CD4-positive, alpha-beta T cell (primary cell): ENCODE measurements around the gene SYCN. TPM values are rescaled to one million over a fixed set of nuclear protein-coding genes. Genes with fewer than 3 reads are reported as not detected.

ENCODE experiments used
- ATAC-seq: fragments of 200-7000 bp; cut with Tn5 transposase; one replicate; pipeline ENCODE4 v1.10.0; 2022; ENCODE audit warnings: mild to moderate bottlenecking; ENCODE audit not compliant: poor library complexity
- CTCF ChIA-PET: fragments of 350-600 bp; sonication (Branson Sonifier 250); formaldehyde crosslinking; loops from one replicate; lab custom pipeline; 2021; ENCODE audit warnings: antibody characterized with exemption, inconsistent platforms; lab: Charles Lee
- POLR2A ChIA-PET: fragments of 350-600 bp; sonication (Branson Sonifier 250); formaldehyde crosslinking; loops from one replicate; lab custom pipeline; 2021; ENCODE audit warnings: antibody characterized with exemption, inconsistent platforms; lab: Charles Lee
- DNase-seq, 14 experiments: peaks; one replicate each; pipeline ENCODE4 v3.0.0-alpha.2; 2013 to 2020; ENCODE audit warnings: mixed read lengths in 2 of 14
- H3K27ac ChIP-seq, 2 donors: one replicate each; pipeline versions ENCODE4 v1.5.1 to v1.7.0; 2013; ENCODE audit warnings: low read length in 2 of 2, low read depth in 1 of 2, mild to moderate bottlenecking in 1 of 2
- H3K27me3 ChIP-seq, 2 experiments: 1 replicate in 1 of 2; 2 replicates in 1 of 2; pipeline versions ENCODE4 v1.6.1 to v1.7.0; 2013; ENCODE audit warnings: low read length in 2 of 2, control low read depth in 1 of 2, mild to moderate bottlenecking in 1 of 2, moderate library complexity in 1 of 2; ENCODE audit not compliant: insufficient read depth in 2 of 2, control insufficient read depth in 1 of 2
- H3K36me3 ChIP-seq: one replicate; pipeline ENCODE4 v1.6.1; 2013; ENCODE audit warnings: low read length, control low read depth; ENCODE audit not compliant: insufficient read depth
- H3K4me1 ChIP-seq: one replicate; pipeline ENCODE4 v1.6.1; 2013; ENCODE audit warnings: low read length, control low read depth; ENCODE audit not compliant: insufficient read depth
- H3K4me3 ChIP-seq: one replicate; pipeline ENCODE4 v1.5.1; 2013; ENCODE audit warnings: mild to moderate bottlenecking, low read length, moderate library complexity
- H3K9me3 ChIP-seq, 2 experiments: 1 replicate in 1 of 2; 2 replicates in 1 of 2; pipeline versions ENCODE4 v1.6.1 to v1.7.0; 2013; ENCODE audit warnings: low read length in 2 of 2, mild to moderate bottlenecking in 2 of 2, control low read depth in 1 of 2, moderate library complexity in 1 of 2; ENCODE audit not compliant: control insufficient read depth in 1 of 2, insufficient read depth in 1 of 2
- H3K27ac Mint-ChIP-seq: one replicate; pipeline ENCODE4 v1.8.0; 2020; ENCODE audit warnings: mixed read lengths
- H3K27me3 Mint-ChIP-seq: one replicate; pipeline ENCODE4 v1.8.0; 2021; ENCODE audit warnings: mixed read lengths
- H3K36me3 Mint-ChIP-seq: one replicate; pipeline ENCODE4 v1.8.0; 2021; ENCODE audit warnings: low read depth, mixed read lengths
- H3K4me1 Mint-ChIP-seq: one replicate; pipeline ENCODE4 v1.8.0; 2021; ENCODE audit warnings: low read depth, mixed read lengths
- H3K4me3 Mint-ChIP-seq: one replicate; pipeline ENCODE4 v1.8.0; 2020; ENCODE audit warnings: mild to moderate bottlenecking, mixed read lengths
- H3K9me3 Mint-ChIP-seq: one replicate; pipeline ENCODE4 v1.8.0; 2020; ENCODE audit warnings: mixed read lengths
- intact Hi-C, 2 experiments: fragments of 100-400 bp; cut with DNase I in 1 of 2; cut with micrococcal nuclease in 1 of 2; formaldehyde crosslinking; loops; one replicate each; pipeline versions ENCODE4 v1.15.1 to v1.9.0; 2023 to 2025; cut with DNase I, micrococcal nuclease
- total RNA-seq, 174 experiments: library from RNA in 2 of 174; stranded (reverse) in 2 of 174; gene quantifications; one replicate each; pipeline ENCODE4 v1.2.3 and lab custom pipeline; 2021 to 2026
- TF ChIP-seq, protein P1 (sequence below): fragments of 200-600 bp; IDR thresholded peaks from one replicate; pipeline ENCODE4 v1.8.0; 2022; ENCODE audit warnings: antibody characterized with exemption, mild to moderate bottlenecking

The SYCN gene
- total RNA-seq, 2 experiments from 2014 or later = not detected

DNA sequence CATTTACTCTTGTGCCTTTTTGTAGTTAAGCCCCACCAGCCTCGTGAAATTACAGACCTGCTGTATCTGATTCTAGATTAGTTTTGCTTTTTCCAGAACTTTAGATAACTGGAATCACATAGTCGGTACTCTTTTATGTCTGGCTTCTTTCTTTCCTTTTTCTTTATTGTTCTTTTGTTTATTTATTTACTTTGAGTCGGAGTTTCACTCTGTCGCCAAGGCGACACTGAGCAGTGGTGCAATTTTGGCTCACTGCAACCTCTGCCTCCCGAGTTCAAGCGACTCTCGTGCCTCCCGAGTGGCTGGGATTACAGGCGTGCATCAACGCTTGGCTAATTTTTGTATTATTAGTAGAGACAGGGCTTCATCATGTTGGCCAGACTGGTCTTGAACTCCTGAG, 13.3 kb downstream of the SYCN start:
- Histone ChIP-seq H3K27ac (no peak overlapping the region), H3K4me1 (peaks cover 9% of the 10 kb centered on the region), H3K9me3 (peaks cover 0 to under 1% of the 10 kb centered on the region in 2 experiments), H3K27me3 (peaks cover 9 to 12% of the 10 kb centered on the region in 2 experiments), H3K36me3 (no peaks in the 10 kb centered on the region), H3K4me3 (no peak overlapping the region)
- Mint-ChIP-seq H3K9me3 (no peaks in the 10 kb centered on the region), H3K4me1 (peaks cover 9% of the 10 kb centered on the region), H3K27me3 (peaks cover 43% of the 10 kb centered on the region), H3K4me3 (no peak overlapping the region), H3K27ac (no peak overlapping the region), H3K36me3 (no peaks in the 10 kb centered on the region)
- TF ChIP-seq, protein P1, sequence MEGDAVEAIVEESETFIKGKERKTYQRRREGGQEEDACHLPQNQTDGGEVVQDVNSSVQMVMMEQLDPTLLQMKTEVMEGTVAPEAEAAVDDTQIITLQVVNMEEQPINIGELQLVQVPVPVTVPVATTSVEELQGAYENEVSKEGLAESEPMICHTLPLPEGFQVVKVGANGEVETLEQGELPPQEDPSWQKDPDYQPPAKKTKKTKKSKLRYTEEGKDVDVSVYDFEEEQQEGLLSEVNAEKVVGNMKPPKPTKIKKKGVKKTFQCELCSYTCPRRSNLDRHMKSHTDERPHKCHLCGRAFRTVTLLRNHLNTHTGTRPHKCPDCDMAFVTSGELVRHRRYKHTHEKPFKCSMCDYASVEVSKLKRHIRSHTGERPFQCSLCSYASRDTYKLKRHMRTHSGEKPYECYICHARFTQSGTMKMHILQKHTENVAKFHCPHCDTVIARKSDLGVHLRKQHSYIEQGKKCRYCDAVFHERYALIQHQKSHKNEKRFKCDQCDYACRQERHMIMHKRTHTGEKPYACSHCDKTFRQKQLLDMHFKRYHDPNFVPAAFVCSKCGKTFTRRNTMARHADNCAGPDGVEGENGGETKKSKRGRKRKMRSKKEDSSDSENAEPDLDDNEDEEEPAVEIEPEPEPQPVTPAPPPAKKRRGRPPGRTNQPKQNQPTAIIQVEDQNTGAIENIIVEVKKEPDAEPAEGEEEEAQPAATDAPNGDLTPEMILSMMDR = no peak
- intact Hi-C loops = no loop called here
- DNase-seq (no peak), ATAC-seq (no peak)
- CTCF ChIA-PET = no interaction called here
- POLR2A ChIA-PET = no interaction called here

DNA sequence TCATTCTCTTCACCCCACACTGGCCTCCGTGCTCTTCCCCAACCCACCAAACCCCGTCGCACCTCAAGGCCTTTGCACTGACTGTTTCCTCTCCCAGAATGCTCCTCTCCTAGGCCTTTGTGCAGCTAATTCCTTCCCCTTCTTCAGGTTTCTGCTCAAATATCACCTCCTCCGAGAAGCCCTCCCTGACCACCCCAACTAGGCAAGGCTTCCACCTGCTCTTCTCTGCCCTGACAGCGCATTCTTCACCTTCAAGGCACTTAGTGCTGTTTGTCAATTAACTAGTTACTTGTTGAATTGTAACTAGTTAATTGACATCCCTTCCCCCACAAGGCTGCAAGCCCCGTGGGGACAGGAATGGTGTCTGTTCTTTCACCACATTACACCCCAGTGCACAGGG, 15.1 kb downstream of the SYCN start:
- H3K27me3 ChIP-seq = peaks cover 3 to 7% of the 10 kb centered on the region in 2 experiments
- H3K27ac Mint-ChIP-seq = no peak overlapping the region
- H3K4me1 ChIP-seq = no peaks in the 10 kb centered on the region
- H3K36me3 Mint-ChIP-seq = no peaks in the 10 kb centered on the region
- intact Hi-C loops = loop anchor here (5.0 to 10.0 kb wide), 2 partner anchors 67 to 224 kb away; no protein-coding TSS in a partner anchor
- no peaks in the 10 kb centered on the region for H3K36me3 ChIP-seq
- no peaks in the 10 kb centered on the region for H3K9me3 ChIP-seq
- H3K9me3 Mint-ChIP-seq = no peaks in the 10 kb centered on the region
- ChIA-PET CTCF (no interaction called here), POLR2A (no interaction called here)
- H3K4me3 ChIP-seq = no peak overlapping the region
- TF ChIP-seq, protein P1 = no peak
- H3K27ac ChIP-seq = no peak overlapping the region
- DNase-seq = no peak
- H3K4me1 Mint-ChIP-seq = no peaks in the 10 kb centered on the region
- ATAC-seq = no peak
- H3K4me3 Mint-ChIP-seq = no peak overlapping the region
- peaks cover 30% of the 10 kb centered on the region for H3K27me3 Mint-ChIP-seq

DNA sequence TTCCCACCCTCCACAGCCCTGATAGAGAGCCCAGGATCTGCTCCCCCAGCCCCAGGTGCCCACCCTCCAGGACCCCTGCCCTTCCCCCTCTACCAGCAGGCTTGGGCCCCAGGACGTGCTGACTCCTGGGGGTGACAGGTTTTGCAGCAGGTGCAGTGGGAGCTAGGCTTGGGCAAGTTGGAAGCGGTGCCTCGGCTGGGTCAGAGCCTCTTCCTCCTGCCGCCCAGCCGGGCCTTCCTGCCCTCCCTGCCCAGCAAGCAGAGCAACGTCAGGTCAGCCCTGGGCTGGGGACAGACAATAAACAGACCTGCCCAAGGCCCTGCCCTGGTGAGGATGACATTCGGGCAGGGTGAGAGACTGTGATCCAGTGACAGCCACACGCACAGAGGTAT, 16.5 kb downstream of the SYCN start:
- no peak overlapping the region for H3K4me3 ChIP-seq
- intact Hi-C loops = loop anchor here (1.0 to 10.0 kb wide), 4 partner anchors 65 to 223 kb away; no protein-coding TSS in a partner anchor
- Mint-ChIP-seq H3K27ac (no peak overlapping the region), H3K27me3 (peaks cover 18% of the 10 kb centered on the region), H3K36me3 (no peaks in the 10 kb centered on the region), H3K4me1 (no peaks in the 10 kb centered on the region), H3K4me3 (no peak overlapping the region), H3K9me3 (no peaks in the 10 kb centered on the region)
- H3K9me3 ChIP-seq = no peaks in the 10 kb centered on the region
- CTCF ChIA-PET = no interaction called here
- DNase-seq (no peak), ATAC-seq (no peak)
- no peak overlapping the region for H3K27ac ChIP-seq
- no peaks in the 10 kb centered on the region for H3K4me1 ChIP-seq
- TF ChIP-seq, protein P1 = peak; percentile 28
- POLR2A ChIA-PET = no interaction called here
- no peaks in the 10 kb centered on the region for H3K36me3 ChIP-seq
- H3K27me3 ChIP-seq = peaks cover 0 to 2% of the 10 kb centered on the region in 2 experiments
